K562 (cell line): Measurements from ENCODE around the gene TSPAN18. TPM values are rescaled to one million over a fixed set of nuclear protein-coding genes. Genes with fewer than 3 reads are reported as not detected.

Experiments used
- GTF3C2 ChIP-seq: IDR thresholded peaks from 3 replicates; pipeline ENCODE4 v1.6.1; 2011; ENCODE audit warnings: borderline replicate concordance, mild to moderate bottlenecking, moderate library complexity; ENCODE audit not compliant: insufficient read length; ENCODE audit errors: extremely low read depth
- HIVEP1 ChIP-seq: fragments of 250-450 bp; sonication (Bioruptor Pico); IDR thresholded peaks from 2 replicates; pipeline ENCODE4 v1.4.0; 2020; ENCODE audit warnings: mild to moderate bottlenecking
- L3MBTL2 ChIP-seq: fragments of 450-650 bp; IDR thresholded peaks from 2 replicates; pipeline ENCODE4 v1.6.1; 2016; ENCODE audit warnings: mild to moderate bottlenecking, moderate library complexity
- MAFG ChIP-seq: fragments of 450-650 bp; conservative IDR thresholded peaks from 2 replicates; pipeline ENCODE4 v1.6.1; 2016; ENCODE audit warnings: missing genetic modification characterization, missing compliant biosample characterization
- NBN ChIP-seq: fragments of 450-650 bp; IDR thresholded peaks from 2 replicates; pipeline ENCODE4 v1.6.1; 2016; ENCODE audit warnings: low read depth, mild to moderate bottlenecking
- PATZ1 ChIP-seq: fragments of 250-450 bp; sonication (Bioruptor Pico); IDR thresholded peaks from 2 replicates; pipeline ENCODE4 v1.5.0; 2020; ENCODE audit warnings: mild to moderate bottlenecking, borderline replicate concordance
- PHF21A ChIP-seq: fragments of 450-650 bp; IDR thresholded peaks from 2 replicates; pipeline ENCODE4 v1.6.1; 2017; ENCODE audit warnings: low read depth, borderline replicate concordance
- POLR2A ChIP-seq: fragments of 450-650 bp; conservative IDR thresholded peaks from 2 replicates; pipeline ENCODE4 v1.6.1; 2016
- RAD51 ChIP-seq: fragments of 450-650 bp; IDR thresholded peaks from 2 replicates; pipeline ENCODE4 v1.7.1; 2016; ENCODE audit warnings: low read depth, mild to moderate bottlenecking, borderline replicate concordance
- RNF2 ChIP-seq: sonication (generic); IDR thresholded peaks from 2 replicates; pipeline ENCODE4 v1.6.1; 2016
- SMAD1 ChIP-seq: fragments of 150-350 bp; IDR thresholded peaks from 2 replicates; pipeline ENCODE4 v1.6.1; 2014; ENCODE audit warnings: low read length, low read depth; ENCODE audit not compliant: partially characterized antibody
- SMARCA4 ChIP-seq: fragments of 450-650 bp; IDR thresholded peaks from 2 replicates; pipeline ENCODE4 v1.6.1; 2016
- SMARCB1 ChIP-seq: IDR thresholded peaks from 2 replicates; pipeline ENCODE4 v1.6.1; 2011; ENCODE audit warnings: improper control_type of control experiment, low read depth; ENCODE audit not compliant: insufficient read length
- SP1 ChIP-seq: sonication (generic); formaldehyde crosslinking; IDR thresholded peaks from 2 replicates; pipeline ENCODE4 v1.8.1; 2022; ENCODE audit warnings: mild to moderate bottlenecking, missing genetic modification reagents
- SRSF3 ChIP-seq: fragments of 200-400 bp; formaldehyde crosslinking; IDR thresholded peaks from 2 replicates; pipeline ENCODE4 v1.6.1; 2016; ENCODE audit warnings: mild to moderate bottlenecking, low read length, moderate library complexity; ENCODE audit not compliant: insufficient read depth
- SRSF9 ChIP-seq: fragments of 200-400 bp; formaldehyde crosslinking; IDR thresholded peaks from 2 replicates; pipeline ENCODE4 v1.6.1; 2017; ENCODE audit warnings: low read depth, low read length, borderline replicate concordance
- UBTF ChIP-seq, 2 experiments: IDR thresholded peaks; 2 replicates each; pipeline ENCODE4 v1.6.1; 2012; ENCODE audit warnings: improper control_type of control experiment in 2 of 2, low read depth in 2 of 2, low read length in 2 of 2, borderline replicate concordance in 1 of 2
- VEZF1 ChIP-seq: fragments of 200-800 bp; sonication (Bioruptor generic); IDR thresholded peaks from 2 replicates; pipeline ENCODE4 v1.6.1; 2017; ENCODE audit warnings: missing genetic modification characterization, missing compliant biosample characterization
- ZNF253 ChIP-seq: fragments of 250-450 bp; sonication (Bioruptor Pico); conservative IDR thresholded peaks from 2 replicates; pipeline ENCODE4 v1.6.1; 2021; ENCODE audit warnings: mild to moderate bottlenecking
- ZNF384 ChIP-seq: IDR thresholded peaks from 2 replicates; pipeline ENCODE4 v1.6.1; 2012; ENCODE audit warnings: low read depth, low read length, improper control_type of control experiment
- ZSCAN32 ChIP-seq: fragments of 450-650 bp; formaldehyde crosslinking; IDR thresholded peaks from 2 replicates; pipeline ENCODE4 v1.4.0; 2020; ENCODE audit warnings: mild to moderate bottlenecking, moderate library complexity
- polyA plus RNA-seq, 8 experiments: library from polyadenylated mRNA; depleted of rRNA in 4 of 8; stranded (reverse) in 5 of 8; unstranded in 3 of 8; fragments of >200 nt; fragmentation: Nextera tagmentation in 2 of 8; fragmentation: Illumina TruSeq in 1 of 8; extraction: Ambion mirVana in 2 of 8; extraction: Trizol in 1 of 8; gene quantifications; 2 replicates each; pipeline versions ENCODE4 v1.2.1 to v1.2.3, GENCODE V29; 2011 to 2014; ENCODE audit warnings: inconsistent platforms in 1 of 8, missing spikeins in 1 of 8
- total RNA-seq, 7 experiments: library from RNA; depleted of rRNA in 6 of 7; stranded (reverse); fragments of >200 nt in 6 of 7; fragmentation: Illumina TruSeq in 2 of 7; extraction: Trizol in 2 of 7; gene quantifications; 2 replicates each; pipeline versions ENCODE4 v1.2.1 to v1.2.3, GENCODE V29; 2011 to 2021; ENCODE audit warnings: low replicate concordance in 1 of 7

Gene TSPAN18
- total and polyA plus RNA-seq, 9 of the 15 experiments (the other 6 are each of a cell fraction or from before 2014, with no cell fraction given) = 0.17 to 0.35 (median 0.22) TPM; not detected in 4

GRCh38 chr11:44780940-44781631, 54.3 kb downstream of the TSPAN18 start (continued):
- TF ChIP-seq PATZ1 (CRISPR knock-in tag) (no peak), RAD51 (peak; percentile 63; the same call in 1 of the 2 replicates), ZSCAN32 (no peak), L3MBTL2 (peak; percentile 78), PHF21A (no peak), ZNF253 (CRISPR knock-in tag) (no peak), SMARCB1 (no peak), SP1 (0 out of 2 replicates have a peak, but pooled peaks have one; percentile 28), SMARCA4 (peak; percentile 94), MAFG (tag) (peak; percentile 100), SRSF9 (no peak), SMAD1 (peak; percentile 65), UBTF (IDR thresholded peaks at IDR 0.05; ENCODE audit: borderline replicate concordance in 1 of 2, low read depth in 2 of 2, low read length in 2 of 2) (no peak; a peak in 1 of 4 replicates), VEZF1 (CRISPR knock-in tag) (peak; percentile 66), SRSF3 (no peak), HIVEP1 (CRISPR knock-in tag) (no peak), RNF2 (peak; percentile 96), NBN (peak; percentile 53; the same call in 1 of the 2 replicates), GTF3C2 (no peak), POLR2A (0 out of 2 replicates have a peak, but pooled peaks have one; percentile 33), ZNF384 (no peak)
